Measurements from ENCODE around the gene CAPN11.
"Not testable (repeated sequence)": the region's sequence is repeated elsewhere in the genome, so short reads cannot be mapped to it uniquely, and the experiment has no call there.

DNA sequence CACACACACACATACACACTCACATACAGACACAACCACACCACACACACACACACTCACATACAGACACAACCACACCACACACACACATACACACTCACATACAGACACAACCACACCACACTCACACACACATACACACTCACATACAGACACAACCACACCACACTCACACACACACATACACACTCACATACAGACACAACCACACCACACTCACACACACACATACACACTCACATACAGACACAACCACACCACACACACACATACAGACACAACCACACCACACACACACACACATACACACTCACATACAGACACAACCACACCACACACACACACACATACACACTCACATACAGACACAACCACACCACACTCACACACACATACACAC, 23.2 kb downstream of the CAPN11 start:
- TF ChIP-seq, protein P1, sequence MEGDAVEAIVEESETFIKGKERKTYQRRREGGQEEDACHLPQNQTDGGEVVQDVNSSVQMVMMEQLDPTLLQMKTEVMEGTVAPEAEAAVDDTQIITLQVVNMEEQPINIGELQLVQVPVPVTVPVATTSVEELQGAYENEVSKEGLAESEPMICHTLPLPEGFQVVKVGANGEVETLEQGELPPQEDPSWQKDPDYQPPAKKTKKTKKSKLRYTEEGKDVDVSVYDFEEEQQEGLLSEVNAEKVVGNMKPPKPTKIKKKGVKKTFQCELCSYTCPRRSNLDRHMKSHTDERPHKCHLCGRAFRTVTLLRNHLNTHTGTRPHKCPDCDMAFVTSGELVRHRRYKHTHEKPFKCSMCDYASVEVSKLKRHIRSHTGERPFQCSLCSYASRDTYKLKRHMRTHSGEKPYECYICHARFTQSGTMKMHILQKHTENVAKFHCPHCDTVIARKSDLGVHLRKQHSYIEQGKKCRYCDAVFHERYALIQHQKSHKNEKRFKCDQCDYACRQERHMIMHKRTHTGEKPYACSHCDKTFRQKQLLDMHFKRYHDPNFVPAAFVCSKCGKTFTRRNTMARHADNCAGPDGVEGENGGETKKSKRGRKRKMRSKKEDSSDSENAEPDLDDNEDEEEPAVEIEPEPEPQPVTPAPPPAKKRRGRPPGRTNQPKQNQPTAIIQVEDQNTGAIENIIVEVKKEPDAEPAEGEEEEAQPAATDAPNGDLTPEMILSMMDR (IDR thresholded peaks at IDR 0.05; ENCODE audit: borderline replicate concordance, extremely low read depth, low read length, poor library complexity, severe bottlenecking): not testable (repeated sequence)
- TF ChIP-seq EZH2 (IDR thresholded peaks at IDR 0.05; ENCODE audit: borderline replicate concordance, low read depth, low read length, severe bottlenecking): not testable (repeated sequence)

Data from DND-41 (cell line).